ENCODE results near the gene IFNL3.
"Not testable (repeated sequence)": the region's sequence is repeated elsewhere in the genome, so short reads cannot be mapped to it uniquely, and the experiment has no call there.

Gene IFNL3

GRCh38 chr19:39244410-39245100, at the start of gene IFNL3:
Gene IFNL3, minus strand, starts transcription at chr19:39245006. Its CDS starts 39 bp downstream, at chr19:39244967.
- not testable (repeated sequence) for DNase-seq (ENCODE audit: low spot score)

GRCh38 chr19:39293394-39293793, 48.6 kb upstream of the IFNL3 start:
- no peak for DNase-seq (ENCODE audit: low spot score)

- no peak for DNase-seq (ENCODE audit: low spot score)
Observed at GRCh38 chr19:39284032-39284431, 39.2 kb upstream of the IFNL3 start.

- no peak for DNase-seq (ENCODE audit: low spot score)
Observed at GRCh38 chr19:39282021-39282420, 37.2 kb upstream of the IFNL3 start.

- peak; percentile 71 for DNase-seq (ENCODE audit: low spot score)
Observed at GRCh38 chr19:39277598-39277997, 32.8 kb upstream of the IFNL3 start.

- DNase-seq (ENCODE audit: low spot score): no peak
Observed at GRCh38 chr19:39276740-39277139, 31.9 kb upstream of the IFNL3 start.

GRCh38 chr19:39275578-39275977, 30.8 kb upstream of the IFNL3 start:
- no peak for DNase-seq (ENCODE audit: low spot score)

GRCh38 chr19:39273859-39274258, 29.1 kb upstream of the IFNL3 start:
- DNase-seq (ENCODE audit: low spot score): not testable (repeated sequence)

GRCh38 chr19:39270036-39270871, 25.4 kb upstream of the IFNL3 start:
- DNase-seq (ENCODE audit: low spot score): no peak

- not testable (repeated sequence) for DNase-seq (ENCODE audit: low spot score)
Observed at GRCh38 chr19:39269369-39269768, 24.6 kb upstream of the IFNL3 start.

- DNase-seq (ENCODE audit: low spot score): not testable (repeated sequence)
Observed at GRCh38 chr19:39268531-39269223, 23.9 kb upstream of the IFNL3 start.

GRCh38 chr19:39268085-39268484, 23.3 kb upstream of the IFNL3 start, which contains the start of gene IFNL2:
Gene IFNL2, plus strand, starts transcription at chr19:39268396. Its CDS starts 173 bp downstream, at chr19:39268569.
- not testable (repeated sequence) for DNase-seq (ENCODE audit: low spot score)

GRCh38 chr19:39265321-39265916, 20.6 kb upstream of the IFNL3 start:
- DNase-seq (ENCODE audit: low spot score): no peak

GRCh38 chr19:39264306-39265290, 19.8 kb upstream of the IFNL3 start:
- DNase-seq (ENCODE audit: low spot score): no peak

- no peak for DNase-seq (ENCODE audit: low spot score)
Observed at GRCh38 chr19:39263912-39264305, 19.1 kb upstream of the IFNL3 start.

- DNase-seq (ENCODE audit: low spot score): no peak
Observed at GRCh38 chr19:39262496-39262895, 17.7 kb upstream of the IFNL3 start.

GRCh38 chr19:39261704-39262103, 16.9 kb upstream of the IFNL3 start:
- no peak for DNase-seq (ENCODE audit: low spot score)

- DNase-seq (ENCODE audit: low spot score): no peak
Observed at GRCh38 chr19:39257227-39257626, 12.4 kb upstream of the IFNL3 start.

GRCh38 chr19:39254531-39255345, 9.9 kb upstream of the IFNL3 start:
- no peak for DNase-seq (ENCODE audit: low spot score)
